HG03378 (cell line): Measurements from ENCODE around the gene CCDC142.
"Not testable (repeated sequence)": the region's sequence is repeated elsewhere in the genome, so short reads cannot be mapped to it uniquely, and the experiment has no call there.

Experiments used
- ATAC-seq: cut with Tn5 transposase; IDR thresholded peaks from one replicate; pipeline ENCODE4 v1.9.1; 2021; ENCODE audit warnings: mild to moderate bottlenecking, moderate library complexity; ENCODE audit not compliant: unreplicated experiment

CCDC142 gene

DNA sequence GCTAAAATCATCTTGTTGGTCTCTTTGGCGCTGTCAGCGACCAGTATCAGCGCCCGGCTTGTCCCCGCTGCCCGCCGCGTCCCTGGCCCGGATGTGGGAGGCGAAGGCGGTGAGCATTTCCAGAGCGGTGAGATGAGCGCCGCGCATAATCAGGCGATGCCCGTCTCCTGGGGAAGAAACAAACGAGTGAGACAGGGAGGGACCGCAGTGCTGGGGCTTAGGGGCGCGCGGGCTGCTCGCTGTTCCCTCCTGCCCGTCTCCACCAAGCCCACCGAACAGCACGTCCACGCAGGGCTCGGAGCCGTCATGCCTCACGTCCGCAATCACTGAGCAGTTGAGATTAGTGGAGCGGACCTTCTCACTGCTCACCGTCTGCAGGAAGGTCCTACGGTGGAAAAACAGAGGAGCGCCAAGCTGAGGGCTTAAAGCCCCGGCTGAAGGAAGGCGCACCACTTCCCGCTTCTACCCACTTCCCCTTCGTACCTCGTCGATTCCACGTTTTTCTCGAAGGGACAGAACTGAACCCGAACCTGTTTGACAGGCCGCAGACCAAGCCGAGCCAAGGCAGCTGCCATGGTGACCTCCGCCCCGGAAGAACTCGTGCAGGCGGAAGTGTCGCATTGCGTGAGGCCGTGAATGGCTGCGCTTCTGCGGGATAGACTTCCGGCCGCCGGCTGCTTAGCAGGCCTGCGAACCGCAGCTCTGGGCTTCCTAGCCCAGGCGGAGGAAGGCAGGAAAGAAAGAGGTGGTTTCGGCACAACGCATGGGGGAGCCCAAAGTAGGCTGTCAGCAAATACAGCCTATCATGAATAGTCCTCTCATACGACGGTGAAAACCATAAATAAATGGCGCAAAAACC is 10.5 kb downstream of the CCDC142 start, which contains the start of gene MRPL53:
MRPL53 (minus strand) TSS at position 595 of the 859 bp plus-strand sequence; CDS start at position 575, 20 bp downstream.
- peak; percentile 76 for ATAC-seq

DNA sequence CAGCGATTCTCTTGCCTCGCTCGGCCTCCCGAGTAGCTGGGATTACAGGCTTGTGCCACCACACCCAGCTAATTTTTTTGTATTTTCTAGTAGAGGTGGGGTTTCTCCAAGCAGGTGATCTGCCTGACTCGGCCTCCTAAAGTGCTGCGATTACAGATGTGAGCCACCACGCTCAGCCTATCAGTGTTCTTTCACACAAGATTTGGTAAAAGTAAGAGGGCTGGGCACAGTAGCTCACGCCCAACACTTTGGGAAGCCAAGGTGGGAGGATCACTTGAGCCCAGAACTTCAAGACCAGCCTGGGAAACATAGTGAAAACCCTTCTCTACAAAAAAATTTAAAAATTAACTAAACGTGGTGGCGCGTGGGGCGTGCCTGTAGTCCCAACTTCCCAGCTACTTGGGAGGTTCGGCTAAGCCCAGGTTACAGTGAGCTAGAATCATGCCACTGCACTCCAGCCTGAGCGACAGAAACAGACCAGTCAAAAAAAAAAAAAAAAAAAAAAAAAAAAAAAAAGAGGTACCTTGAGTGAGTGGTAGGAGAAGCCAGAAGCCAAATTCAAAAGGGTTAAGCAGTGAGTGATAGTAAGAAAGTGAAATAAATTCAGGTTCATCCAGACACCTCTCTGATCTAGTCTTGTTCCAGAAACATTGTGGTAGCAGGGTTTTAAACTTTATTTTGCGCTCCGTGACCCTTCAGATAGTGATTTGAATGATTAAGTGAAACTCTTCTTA is 11.3 kb downstream of the CCDC142 start:
- ATAC-seq = no peak

DNA sequence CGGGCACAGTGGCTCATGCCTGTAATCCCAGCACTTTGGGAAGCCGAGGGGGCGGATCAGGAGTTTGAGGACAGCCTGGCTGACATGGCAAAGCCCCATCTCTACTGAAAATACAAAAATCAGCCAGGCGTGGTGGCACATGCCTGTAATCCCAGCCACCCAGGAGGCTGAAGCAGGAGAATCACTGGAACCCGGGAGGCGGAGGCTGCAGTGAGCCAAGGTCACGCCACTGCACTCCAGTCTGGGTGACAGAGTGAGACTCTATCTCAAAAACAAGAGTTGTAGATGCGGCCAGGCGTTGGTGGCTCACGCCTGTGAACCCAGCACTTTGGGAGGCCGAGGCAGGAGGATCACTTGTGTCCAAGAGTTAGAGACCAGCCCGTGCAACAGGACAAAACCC is 12.1 kb downstream of the CCDC142 start:
- not testable (repeated sequence) for ATAC-seq

DNA sequence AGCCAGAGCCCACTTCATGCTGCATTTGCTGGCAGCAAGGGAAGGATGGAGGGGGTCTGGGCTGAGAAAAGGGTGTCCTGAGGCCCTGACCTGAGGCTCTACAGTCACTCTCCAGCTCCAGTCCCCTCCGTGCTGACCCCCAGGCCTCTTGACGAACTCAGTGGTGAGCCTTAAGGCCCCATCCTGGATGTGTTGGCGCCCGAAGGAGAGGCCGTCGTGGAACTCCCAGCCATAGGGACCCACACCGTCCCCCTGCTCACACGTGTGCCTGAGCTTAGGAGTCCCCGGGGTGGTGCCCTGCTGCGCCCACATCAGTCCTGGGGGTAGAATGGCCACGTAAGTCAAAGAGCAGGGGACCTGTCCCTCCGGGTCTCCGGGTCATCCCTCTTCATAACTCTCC is 18.4 kb downstream of the CCDC142 start:
- ATAC-seq = no peak

DNA sequence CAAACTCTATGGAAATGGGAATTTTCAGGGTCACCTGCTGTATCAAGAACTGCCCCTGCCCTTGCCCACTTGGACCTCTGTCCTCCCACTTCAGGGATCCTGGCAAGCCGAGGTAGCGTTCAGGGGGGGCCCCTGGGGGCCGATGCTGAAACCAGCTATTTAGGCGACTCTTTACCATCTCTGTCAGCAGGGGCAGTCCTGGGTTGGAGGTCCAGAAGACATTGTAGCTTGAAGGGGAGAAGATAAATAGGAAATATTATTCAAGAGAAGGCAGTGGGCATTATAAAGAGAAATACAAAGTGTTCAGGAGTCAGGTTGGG is 20.1 kb downstream of the CCDC142 start:
- no peak for ATAC-seq

DNA sequence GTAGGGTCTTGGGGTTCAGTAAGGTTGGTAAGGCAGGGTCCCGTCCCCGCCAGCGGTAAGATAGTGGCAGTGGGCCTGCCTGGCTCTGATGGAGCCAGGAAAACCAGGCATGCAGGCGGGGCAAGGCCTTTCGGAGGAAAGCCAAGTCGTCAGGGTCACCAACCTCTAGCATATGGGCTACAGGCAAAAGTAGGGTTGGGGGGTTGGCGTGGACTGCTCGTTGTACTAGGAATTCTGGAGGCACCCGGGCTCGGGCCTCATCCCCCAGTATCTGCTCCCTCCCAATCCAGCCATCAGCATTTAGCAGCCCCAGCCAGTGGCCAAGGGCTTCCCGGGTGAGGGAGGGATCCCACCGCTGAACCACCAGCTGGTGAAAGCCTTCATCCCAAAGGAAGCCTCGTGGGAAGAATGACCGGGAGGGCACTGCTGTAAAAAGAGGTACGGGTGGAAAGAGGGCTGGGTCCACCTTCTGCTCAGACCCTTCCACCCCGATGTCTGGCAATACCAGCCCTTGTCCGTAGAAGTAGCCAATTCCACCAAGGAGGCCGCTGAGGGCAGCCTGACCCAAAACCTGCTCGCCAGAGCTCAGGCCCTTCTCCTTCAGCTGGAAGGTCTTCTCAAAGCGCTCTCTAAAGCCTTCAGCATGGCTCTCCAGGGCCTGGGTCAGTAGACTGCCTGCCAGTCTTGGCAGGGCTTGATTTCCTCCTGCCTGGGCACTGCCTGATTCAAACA is 20.6 kb downstream of the CCDC142 start:
- no peak for ATAC-seq

DNA sequence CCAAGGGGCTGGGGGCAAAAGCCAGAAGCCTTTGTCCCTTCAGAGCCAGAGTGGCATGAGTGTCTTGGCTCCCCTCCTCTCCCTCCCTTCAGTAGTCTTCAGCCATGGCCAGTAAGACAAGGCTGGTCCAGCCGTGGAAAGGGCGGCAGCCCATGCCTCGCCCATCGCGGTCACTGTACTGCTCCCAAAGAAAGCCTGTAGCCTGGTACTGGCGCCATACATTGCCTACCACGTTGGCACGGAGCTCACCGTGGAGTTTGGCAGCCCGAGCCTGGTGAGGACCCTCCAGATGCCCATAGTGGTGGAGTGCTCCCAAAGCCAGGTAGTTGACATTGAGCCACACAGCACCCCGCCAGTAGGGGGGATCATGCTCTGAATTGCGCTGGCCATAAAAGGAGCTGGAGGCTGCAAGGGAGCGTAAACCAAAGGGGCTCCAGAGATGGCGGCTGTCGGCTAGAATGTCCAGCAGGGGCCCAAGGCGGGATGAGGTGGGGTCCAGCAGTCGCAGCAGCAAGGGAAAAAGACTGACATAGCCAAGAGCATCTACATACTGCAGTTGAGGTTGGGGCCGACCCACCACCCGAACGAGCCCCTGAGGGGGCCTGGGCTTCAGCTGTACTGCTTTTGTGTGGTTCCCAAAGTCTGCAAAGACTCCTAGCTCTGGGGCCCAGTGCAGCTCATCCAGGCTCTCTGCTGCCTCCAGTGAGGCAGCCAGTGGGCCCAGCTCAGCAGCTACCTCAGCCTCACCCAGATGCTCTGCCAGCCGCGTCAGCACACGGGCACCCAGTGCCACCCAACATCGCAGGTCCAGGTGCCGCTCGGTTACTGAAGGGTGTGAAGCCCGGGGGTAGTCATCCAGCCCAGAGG is 21.4 kb downstream of the CCDC142 start:
- no peak for ATAC-seq

DNA sequence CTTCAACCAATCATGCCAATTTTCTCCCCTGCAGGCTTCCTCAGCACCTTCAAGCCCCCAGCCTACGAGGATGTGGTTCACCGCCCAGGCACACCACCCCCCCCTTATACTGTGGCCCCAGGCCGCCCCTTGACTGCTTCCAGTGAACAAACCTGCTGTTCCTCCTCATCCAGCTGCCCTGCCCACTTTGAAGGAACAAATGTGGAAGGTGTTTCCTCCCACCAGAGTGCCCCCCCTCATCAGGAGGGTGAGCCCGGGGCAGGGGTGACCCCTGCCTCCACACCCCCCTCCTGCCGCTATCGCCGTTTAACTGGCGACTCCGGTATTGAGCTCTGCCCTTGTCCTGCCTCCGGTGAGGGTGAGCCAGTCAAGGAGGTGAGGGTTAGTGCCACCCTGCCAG is 22.6 kb downstream of the CCDC142 start:
- not testable (repeated sequence) for ATAC-seq

DNA sequence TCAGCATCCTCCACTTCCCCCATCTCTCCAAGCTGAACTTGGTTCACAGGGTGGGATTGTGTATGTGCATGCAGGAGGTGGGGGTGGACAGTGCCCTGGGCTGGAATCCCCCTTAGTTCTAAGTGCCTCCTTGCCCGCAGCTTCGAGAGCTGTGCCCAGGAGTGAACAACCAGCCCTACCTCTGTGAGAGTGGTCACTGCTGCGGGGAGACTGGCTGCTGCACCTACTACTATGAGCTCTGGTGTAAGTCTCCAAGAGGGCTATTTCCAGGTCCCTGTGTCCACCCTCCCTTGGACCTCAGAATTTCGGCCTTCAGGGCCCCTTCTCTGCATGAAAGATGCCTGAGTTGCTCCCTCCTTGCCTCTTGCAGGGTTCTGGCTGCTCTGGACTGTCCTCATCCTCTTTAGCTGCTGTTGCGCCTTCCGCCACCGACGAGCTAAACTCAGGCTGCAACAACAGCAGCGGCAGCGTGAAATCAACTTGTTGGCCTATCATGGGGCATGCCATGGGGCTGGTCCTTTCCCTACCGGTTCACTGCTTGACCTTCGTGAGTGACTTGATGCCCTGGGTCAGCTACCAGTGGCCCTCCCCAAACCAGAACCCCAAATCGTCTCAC is 23.2 kb downstream of the CCDC142 start:
- ATAC-seq = not testable (repeated sequence)

DNA sequence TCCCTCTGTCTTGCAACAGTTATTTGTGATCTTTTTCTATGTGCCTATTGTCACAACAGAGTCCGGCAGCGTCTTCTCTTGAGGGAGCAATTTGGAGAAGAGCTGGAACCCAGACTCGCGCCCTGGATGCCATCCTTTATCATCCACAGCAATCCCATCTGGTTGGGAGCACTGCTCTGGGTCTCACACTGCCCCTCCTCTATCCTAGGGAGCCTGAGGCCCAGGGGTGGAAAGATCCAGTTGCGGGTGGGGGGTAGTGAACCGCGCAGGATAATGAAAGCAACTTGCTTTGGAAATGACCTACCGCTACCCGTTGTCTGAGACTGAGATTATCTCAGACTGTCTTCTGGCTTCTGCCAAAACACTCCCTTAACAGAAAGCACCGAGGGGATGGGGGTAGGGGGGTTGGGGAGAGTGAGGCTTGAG is 23.8 kb downstream of the CCDC142 start:
- ATAC-seq = no peak

DNA sequence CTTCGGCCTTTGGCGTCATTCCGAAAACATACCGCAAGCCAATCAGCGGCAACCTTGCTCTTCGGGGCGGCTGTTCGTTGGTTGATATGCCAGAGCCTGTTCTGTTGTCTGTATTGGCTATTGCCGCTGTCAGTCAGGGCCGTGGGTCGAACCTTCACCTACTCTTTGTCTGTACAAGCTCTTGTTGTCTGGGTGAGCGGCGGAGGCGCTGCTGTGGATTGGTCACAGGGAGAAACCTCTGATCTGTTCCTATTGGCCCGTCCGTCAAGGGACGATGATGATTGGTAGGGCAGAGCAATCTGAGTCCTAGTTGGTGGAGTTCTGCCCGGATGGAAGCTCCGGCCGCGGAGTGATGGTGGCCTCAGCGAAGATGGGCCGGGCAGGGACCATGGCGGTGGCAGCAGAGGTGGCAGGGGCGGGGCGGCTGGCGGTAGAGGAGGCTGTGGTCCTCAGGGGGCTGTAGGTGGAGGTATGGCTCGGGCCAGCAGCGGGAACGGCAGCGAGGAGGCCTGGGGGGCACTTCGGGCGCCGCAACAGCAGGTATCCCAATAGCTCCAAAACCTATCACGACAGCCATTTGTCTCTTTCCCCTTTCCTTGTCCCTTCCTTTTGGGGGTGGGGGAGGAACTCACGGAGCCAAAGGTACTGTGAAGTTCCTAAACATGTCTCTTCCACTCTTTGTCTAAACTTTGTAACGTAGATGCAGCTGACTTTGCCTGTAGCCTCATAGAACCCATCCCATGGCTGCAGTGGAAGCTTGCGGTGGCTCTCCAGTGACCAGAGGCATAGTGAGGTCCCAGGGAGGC is 24.5 kb downstream of the CCDC142 start, which contains the start of gene WBP1:
WBP1 (plus strand) TSS at position 307 of the 806 bp plus-strand sequence; CDS start at position 472, 165 bp downstream.
- ATAC-seq = peak; percentile 86

DNA sequence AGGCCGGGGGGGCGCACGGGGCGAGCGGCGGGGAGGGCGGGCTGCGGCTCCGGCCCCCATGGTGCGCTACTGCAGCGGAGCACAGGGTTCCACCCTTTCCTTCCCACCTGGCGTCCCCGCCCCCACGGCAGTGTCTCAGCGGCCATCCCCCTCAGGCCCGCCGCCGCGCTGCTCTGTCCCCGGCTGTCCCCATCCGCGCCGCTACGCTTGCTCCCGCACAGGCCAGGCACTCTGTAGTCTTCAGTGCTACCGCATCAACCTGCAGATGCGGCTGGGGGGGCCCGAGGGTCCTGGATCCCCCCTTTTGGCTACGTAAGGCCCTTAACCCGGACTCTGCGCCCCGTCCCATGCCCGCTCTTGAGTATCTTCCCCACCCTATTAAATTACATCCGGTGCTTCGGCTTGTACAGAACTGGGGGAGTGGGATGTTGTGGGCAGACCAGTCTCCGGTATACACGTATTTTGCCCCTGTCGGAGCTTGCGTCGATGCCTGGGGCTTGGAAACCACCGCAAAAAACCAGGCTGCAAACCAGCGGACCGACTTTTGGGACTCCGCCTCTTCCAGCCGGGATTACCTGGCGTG is 25.2 kb downstream of the CCDC142 start:
- ATAC-seq = peak; percentile 19

DNA sequence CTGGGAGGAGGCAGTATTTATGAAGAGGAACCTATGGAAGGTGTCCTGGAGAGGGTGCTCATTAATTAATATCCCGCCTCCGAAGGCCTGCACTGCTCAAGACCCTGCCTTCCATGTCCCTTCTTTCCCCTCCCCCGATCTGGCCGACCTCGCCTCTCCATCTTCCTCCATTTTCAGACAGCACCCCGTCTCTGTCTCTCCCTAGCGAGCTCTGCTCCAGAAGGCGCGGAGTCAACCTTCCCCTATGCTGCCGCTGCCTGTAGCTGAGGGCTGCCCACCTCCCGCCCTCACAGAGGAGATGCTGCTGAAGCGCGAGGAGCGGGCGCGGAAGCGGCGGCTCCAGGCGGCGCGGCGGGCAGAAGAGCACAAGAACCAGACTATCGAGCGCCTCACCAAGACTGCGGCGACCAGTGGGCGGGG is 25.7 kb downstream of the CCDC142 start:
- ATAC-seq = no peak

DNA sequence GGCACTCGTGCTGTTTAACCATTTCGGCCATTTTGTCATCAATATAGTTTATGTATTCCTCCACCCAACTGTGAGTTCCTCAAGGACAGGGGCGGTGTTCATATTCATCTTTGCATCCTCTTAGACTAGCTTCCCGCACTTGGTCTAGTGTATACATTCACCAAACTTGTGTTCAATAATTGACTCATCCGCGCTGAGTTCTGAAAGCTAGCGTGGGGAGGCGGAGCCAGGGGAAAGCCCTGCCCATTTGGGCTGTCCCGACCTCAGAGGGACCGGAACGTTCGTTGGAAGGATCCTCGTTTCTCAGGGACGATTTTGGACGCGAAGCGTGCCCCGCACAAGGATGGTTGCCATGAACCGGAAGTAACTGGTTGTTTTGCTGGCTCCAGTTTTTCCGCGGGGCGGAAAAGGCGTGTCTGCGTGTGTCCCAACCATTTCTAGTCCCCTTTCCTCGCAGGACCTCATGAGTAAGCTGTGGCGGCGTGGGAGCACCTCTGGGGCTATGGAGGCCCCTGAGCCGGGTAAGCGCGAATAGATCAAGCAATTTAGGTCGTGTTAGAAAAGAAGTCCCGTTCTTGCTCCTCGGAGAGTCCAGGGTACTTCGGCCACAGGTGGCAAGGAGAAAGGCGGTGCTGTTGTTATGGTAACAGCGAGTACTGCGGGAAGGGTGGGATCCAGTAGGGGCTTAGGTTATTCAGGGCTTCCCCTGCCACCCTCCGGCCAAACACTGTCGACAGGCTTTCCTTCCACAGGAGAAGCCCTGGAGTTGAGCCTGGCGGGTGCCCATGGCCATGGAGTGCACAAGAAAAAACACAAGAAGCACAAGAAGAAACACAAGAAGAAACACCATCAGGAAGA is 27.9 kb downstream of the CCDC142 start, which contains the start of gene INO80B:
INO80B (plus strand) TSS at position 434 of the 858 bp plus-strand sequence; CDS start at position 464, 30 bp downstream.
- ATAC-seq = peak; percentile 51

DNA sequence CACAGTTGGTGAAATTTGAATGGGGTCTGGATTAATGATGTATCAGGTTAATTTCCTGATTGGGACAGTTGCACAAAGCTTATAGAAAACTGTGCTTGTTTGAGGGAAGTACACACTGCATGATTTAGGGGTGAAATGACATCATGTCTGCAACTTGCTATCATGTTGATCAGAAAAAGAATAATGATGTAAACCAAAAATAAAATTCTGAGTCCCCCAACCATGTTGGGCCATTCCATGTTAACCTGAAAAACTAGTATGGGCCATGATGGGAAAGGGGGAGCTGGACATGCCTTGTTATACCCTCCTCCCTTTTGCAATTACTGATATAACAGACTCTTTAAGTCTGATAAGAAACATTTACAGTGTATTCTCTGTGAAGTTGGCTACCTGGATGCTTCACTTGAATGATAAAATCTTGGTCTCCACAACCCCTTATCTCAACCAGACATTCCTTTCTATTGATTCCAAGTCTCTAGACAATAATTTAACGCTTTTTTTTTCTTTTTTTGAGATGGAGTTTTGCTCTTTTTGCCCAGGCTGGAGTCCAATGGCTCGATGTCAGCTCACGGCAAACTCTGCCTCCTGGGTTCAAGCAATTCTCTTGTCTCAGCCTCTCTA is 32.1 kb downstream of the CCDC142 start:
- no peak for ATAC-seq

DNA sequence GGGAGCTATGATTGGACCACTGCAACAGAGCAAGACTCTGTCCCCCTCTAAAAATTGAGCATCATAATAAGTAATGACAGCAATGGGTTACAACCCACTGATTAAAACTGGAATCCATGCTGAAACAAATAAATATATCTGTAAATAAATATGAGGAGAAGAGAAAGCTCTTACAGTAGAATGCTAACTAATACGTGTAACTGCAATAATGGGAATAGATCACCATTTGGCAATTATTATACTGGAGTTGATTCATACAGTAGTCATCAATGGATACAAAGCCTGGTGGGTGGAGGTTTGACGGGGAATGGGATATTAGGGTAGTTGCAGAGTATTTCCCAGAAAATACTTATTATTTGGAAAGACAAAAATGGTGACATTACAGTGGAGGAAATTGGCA is 34.0 kb downstream of the CCDC142 start:
- no peak for ATAC-seq
